ENCODE results near the gene AP5M1.
"Not testable (repeated sequence)": the region's sequence is repeated elsewhere in the genome, so short reads cannot be mapped to it uniquely, and the experiment has no call there.

The AP5M1 gene

GRCh38 chr14:57326253-57326652 lies 57.5 kb downstream of the AP5M1 start:
- Histone ChIP-seq H3K36me3 (ENCODE audit: insufficient read depth, low read length) (no peaks in the 10 kb centered on the region), H3K9me3 (replicated peaks; ENCODE audit: low read length) (no peaks in the 10 kb centered on the region), H3K4me1 (ENCODE audit: control insufficient read depth, insufficient read depth, low read length) (no peaks in the 10 kb centered on the region), H3K4me3 (ENCODE audit: low read length) (no peak overlapping the region), H3K4me2 (ENCODE audit: low read length) (no peak overlapping the region), H3K9ac (ENCODE audit: low read depth, low read length) (no peak overlapping the region), H3K27me3 (ENCODE audit: control insufficient read depth, insufficient read depth, low read length) (peaks cover 9% of the 10 kb centered on the region)

- Histone ChIP-seq H3K9me3 (replicated peaks; ENCODE audit: low read length) (no peaks in the 10 kb centered on the region), H3K4me3 (ENCODE audit: low read length) (no peak overlapping the region), H3K4me2 (ENCODE audit: low read length) (no peak overlapping the region), H3K27me3 (ENCODE audit: control insufficient read depth, insufficient read depth, low read length) (no peaks in the 10 kb centered on the region), H3K4me1 (ENCODE audit: control insufficient read depth, insufficient read depth, low read length) (no peaks in the 10 kb centered on the region), H3K36me3 (ENCODE audit: insufficient read depth, low read length) (no peaks in the 10 kb centered on the region), H3K9ac (ENCODE audit: low read depth, low read length) (no peak overlapping the region)
Measured at GRCh38 chr14:57329833-57330232, 61.1 kb downstream of the AP5M1 start.

DNA sequence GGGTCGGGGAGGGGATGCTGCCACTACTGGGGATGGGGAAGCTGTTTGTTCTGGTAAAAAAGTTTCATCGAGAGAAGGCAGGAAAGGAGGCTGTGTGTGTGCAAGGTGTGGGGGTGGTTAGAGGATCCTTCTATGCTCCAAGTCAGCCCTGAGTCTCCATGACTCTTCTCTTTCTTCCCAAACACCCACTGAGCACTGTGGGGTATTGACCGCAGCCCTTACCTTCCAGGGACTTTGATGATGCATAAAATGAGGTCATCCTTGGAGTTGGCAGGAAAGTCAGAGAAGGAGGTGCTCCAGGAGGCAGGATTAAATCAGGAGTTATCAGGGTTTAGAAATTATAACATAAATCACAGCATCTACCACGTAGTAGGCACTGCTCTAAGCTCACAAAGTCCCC lies 63.7 kb downstream of the AP5M1 start:
- not testable (repeated sequence) for H3K9me3 ChIP-seq (replicated peaks; ENCODE audit: low read length); H3K36me3 ChIP-seq (ENCODE audit: insufficient read depth, low read length); H3K4me2 ChIP-seq (ENCODE audit: low read length); H3K4me1 ChIP-seq (ENCODE audit: control insufficient read depth, insufficient read depth, low read length); H3K27me3 ChIP-seq (ENCODE audit: control insufficient read depth, insufficient read depth, low read length); H3K9ac ChIP-seq (ENCODE audit: low read depth, low read length); H3K4me3 ChIP-seq (ENCODE audit: low read length)

DNA sequence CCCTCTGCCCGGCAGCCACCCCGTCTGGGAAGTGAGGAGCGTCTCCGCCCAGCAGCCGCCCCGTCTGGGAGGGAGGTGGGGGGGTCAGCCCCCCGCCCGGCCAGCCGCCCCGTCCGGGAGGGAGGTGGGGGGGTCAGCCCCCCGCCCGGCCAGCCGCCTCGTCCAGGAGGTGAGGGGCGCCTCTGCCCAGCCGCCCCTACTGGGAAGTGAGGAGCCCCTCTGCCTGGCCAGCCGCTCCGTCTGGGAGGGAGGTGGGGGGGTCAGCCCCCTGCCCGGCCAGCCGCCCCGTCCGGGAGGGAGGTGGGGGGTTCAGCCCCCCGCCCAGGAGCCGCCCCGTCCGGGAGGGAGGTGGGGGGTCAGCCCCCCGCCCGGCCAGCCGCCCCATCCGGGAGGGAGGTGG lies 65.0 kb downstream of the AP5M1 start:
- not testable (repeated sequence) for H3K36me3 ChIP-seq (ENCODE audit: insufficient read depth, low read length); H3K4me3 ChIP-seq (ENCODE audit: low read length); H3K4me1 ChIP-seq (ENCODE audit: control insufficient read depth, insufficient read depth, low read length); H3K9me3 ChIP-seq (replicated peaks; ENCODE audit: low read length); H3K27me3 ChIP-seq (ENCODE audit: control insufficient read depth, insufficient read depth, low read length); H3K4me2 ChIP-seq (ENCODE audit: low read length); H3K9ac ChIP-seq (ENCODE audit: low read depth, low read length)

- not testable (repeated sequence) for H3K4me1 ChIP-seq (ENCODE audit: control insufficient read depth, insufficient read depth, low read length); H3K9ac ChIP-seq (ENCODE audit: low read depth, low read length); H3K36me3 ChIP-seq (ENCODE audit: insufficient read depth, low read length); H3K27me3 ChIP-seq (ENCODE audit: control insufficient read depth, insufficient read depth, low read length); H3K4me3 ChIP-seq (ENCODE audit: low read length); H3K4me2 ChIP-seq (ENCODE audit: low read length); H3K9me3 ChIP-seq (replicated peaks; ENCODE audit: low read length)
Measured at GRCh38 chr14:57343545-57344297, 75.0 kb downstream of the AP5M1 start.

- Histone ChIP-seq H3K4me3 (ENCODE audit: low read length) (no peak overlapping the region), H3K4me1 (ENCODE audit: control insufficient read depth, insufficient read depth, low read length) (peaks cover 7% of the 10 kb centered on the region), H3K36me3 (ENCODE audit: insufficient read depth, low read length) (no peaks in the 10 kb centered on the region), H3K4me2 (ENCODE audit: low read length) (no peak overlapping the region), H3K9ac (ENCODE audit: low read depth, low read length) (no peak overlapping the region), H3K9me3 (replicated peaks; ENCODE audit: low read length) (no peaks in the 10 kb centered on the region), H3K27me3 (ENCODE audit: control insufficient read depth, insufficient read depth, low read length) (peaks cover 6% of the 10 kb centered on the region)
Measured at GRCh38 chr14:57345106-57345505, 76.3 kb downstream of the AP5M1 start.

DNA sequence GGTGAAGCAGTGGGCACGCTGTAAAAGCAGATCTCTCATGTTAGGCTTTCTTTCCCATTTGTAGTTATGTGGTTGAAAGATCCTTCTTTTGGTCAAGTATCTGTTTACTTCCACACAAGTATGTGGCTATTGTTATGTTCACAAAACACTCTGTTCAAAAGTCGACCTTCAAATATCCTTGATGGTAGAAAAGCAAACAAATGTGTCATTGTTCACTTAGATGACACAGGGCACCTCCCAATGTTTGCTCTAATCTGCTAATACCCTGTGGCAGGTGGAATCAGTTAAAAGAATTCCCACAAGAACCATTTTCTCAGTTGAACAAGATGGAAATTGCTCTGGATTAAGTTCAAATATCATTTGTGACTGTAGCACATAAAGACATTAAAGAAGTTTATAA lies 78.0 kb downstream of the AP5M1 start:
- Histone ChIP-seq H3K4me1 (ENCODE audit: control insufficient read depth, insufficient read depth, low read length) (peaks cover 7% of the 10 kb centered on the region), H3K9ac (ENCODE audit: low read depth, low read length) (no peak overlapping the region), H3K27me3 (ENCODE audit: control insufficient read depth, insufficient read depth, low read length) (peaks cover 6% of the 10 kb centered on the region), H3K9me3 (replicated peaks; ENCODE audit: low read length) (no peaks in the 10 kb centered on the region), H3K36me3 (ENCODE audit: insufficient read depth, low read length) (no peaks in the 10 kb centered on the region), H3K4me3 (ENCODE audit: low read length) (no peak overlapping the region), H3K4me2 (ENCODE audit: low read length) (no peak overlapping the region)

All from skeletal muscle satellite cell (primary cell).